ENCODE data around the gene ASAP3.

DNA sequence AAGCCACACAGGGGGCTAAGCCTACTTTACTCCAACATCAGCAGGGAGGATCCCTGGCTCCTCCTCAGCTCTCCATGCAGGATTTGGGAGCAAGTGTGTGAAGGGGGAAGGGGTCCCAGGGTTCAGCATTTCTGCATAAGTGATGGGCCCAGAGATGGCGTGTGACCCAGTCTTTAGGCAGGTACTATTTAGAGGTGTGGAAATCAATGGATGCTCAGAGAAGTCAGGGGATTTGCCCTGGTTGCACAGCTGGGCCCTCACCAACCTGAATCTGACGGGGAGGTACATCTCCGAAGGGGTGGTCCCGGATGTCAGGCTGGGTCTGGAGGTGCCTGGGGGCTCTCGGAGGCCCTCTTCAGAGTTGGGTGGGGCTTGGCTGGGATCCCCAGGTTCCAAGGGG lies 52.5 kb downstream of the ASAP3 start:
- TF ChIP-seq, protein P1, sequence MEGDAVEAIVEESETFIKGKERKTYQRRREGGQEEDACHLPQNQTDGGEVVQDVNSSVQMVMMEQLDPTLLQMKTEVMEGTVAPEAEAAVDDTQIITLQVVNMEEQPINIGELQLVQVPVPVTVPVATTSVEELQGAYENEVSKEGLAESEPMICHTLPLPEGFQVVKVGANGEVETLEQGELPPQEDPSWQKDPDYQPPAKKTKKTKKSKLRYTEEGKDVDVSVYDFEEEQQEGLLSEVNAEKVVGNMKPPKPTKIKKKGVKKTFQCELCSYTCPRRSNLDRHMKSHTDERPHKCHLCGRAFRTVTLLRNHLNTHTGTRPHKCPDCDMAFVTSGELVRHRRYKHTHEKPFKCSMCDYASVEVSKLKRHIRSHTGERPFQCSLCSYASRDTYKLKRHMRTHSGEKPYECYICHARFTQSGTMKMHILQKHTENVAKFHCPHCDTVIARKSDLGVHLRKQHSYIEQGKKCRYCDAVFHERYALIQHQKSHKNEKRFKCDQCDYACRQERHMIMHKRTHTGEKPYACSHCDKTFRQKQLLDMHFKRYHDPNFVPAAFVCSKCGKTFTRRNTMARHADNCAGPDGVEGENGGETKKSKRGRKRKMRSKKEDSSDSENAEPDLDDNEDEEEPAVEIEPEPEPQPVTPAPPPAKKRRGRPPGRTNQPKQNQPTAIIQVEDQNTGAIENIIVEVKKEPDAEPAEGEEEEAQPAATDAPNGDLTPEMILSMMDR (IDR thresholded peaks at IDR 0.05), result no peak
- no peak for TF ChIP-seq EP300 (IDR thresholded peaks at IDR 0.05)
